ENCODE data around the gene GLA. TPM values are rescaled to one million over a fixed set of nuclear protein-coding genes. Genes with fewer than 3 reads are reported as not detected.

GLA gene
- total and polyA plus RNA-seq, 9 of the 15 experiments (the other 6 are each of a cell fraction or from before 2014, with no cell fraction given) = 41.7 to 146 (median 73.8) TPM

- TF ChIP-seq ZBTB33 (CRISPR knock-in tag; IDR thresholded peaks at IDR 0.05) = peak; percentile 71; the same call in 1 of the 2 replicates
- no peak for TF ChIP-seq ZNF408 (CRISPR knock-in tag; IDR thresholded peaks at IDR 0.05; ENCODE audit: low read depth)
- no peak for TF ChIP-seq STAG1 (CRISPR knock-in tag; IDR thresholded peaks at IDR 0.05; ENCODE audit: borderline replicate concordance)
- peak; percentile 57; the same call in 1 of the 2 replicates for TF ChIP-seq POLR2AphosphoS2 (IDR thresholded peaks at IDR 0.05; ENCODE audit: low read length)
- no peak for TF ChIP-seq SMARCB1 (IDR thresholded peaks at IDR 0.05; ENCODE audit: insufficient read length, low read depth)
- TF ChIP-seq GATAD2A (IDR thresholded peaks at IDR 0.05) = no peak
- peak; percentile 82 for TF ChIP-seq PHF20 (IDR thresholded peaks at IDR 0.05; ENCODE audit: partially characterized antibody)
- TF ChIP-seq PTRF (tag; IDR thresholded peaks at IDR 0.05) = no peak
- TF ChIP-seq TAF7 (tag; IDR thresholded peaks at IDR 0.05) = peak; percentile 98
- TF ChIP-seq, protein P1, sequence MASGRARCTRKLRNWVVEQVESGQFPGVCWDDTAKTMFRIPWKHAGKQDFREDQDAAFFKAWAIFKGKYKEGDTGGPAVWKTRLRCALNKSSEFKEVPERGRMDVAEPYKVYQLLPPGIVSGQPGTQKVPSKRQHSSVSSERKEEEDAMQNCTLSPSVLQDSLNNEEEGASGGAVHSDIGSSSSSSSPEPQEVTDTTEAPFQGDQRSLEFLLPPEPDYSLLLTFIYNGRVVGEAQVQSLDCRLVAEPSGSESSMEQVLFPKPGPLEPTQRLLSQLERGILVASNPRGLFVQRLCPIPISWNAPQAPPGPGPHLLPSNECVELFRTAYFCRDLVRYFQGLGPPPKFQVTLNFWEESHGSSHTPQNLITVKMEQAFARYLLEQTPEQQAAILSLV (tag; IDR thresholded peaks at IDR 0.05) = no peak
- no peak for TF ChIP-seq SMARCA5 (IDR thresholded peaks at IDR 0.05)
- no peak for TF ChIP-seq NFYB (IDR thresholded peaks at IDR 0.05; ENCODE audit: extremely low read depth, insufficient read length)
- TF ChIP-seq, protein P2, sequence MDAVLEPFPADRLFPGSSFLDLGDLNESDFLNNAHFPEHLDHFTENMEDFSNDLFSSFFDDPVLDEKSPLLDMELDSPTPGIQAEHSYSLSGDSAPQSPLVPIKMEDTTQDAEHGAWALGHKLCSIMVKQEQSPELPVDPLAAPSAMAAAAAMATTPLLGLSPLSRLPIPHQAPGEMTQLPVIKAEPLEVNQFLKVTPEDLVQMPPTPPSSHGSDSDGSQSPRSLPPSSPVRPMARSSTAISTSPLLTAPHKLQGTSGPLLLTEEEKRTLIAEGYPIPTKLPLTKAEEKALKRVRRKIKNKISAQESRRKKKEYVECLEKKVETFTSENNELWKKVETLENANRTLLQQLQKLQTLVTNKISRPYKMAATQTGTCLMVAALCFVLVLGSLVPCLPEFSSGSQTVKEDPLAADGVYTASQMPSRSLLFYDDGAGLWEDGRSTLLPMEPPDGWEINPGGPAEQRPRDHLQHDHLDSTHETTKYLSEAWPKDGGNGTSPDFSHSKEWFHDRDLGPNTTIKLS (IDR thresholded peaks at IDR 0.05; ENCODE audit: borderline replicate concordance, low read depth) = peak; percentile 64; the same call in 1 of the 2 replicates
- no peak for TF ChIP-seq KAT8 (IDR thresholded peaks at IDR 0.05; ENCODE audit: low read depth)
- TF ChIP-seq, protein P3, sequence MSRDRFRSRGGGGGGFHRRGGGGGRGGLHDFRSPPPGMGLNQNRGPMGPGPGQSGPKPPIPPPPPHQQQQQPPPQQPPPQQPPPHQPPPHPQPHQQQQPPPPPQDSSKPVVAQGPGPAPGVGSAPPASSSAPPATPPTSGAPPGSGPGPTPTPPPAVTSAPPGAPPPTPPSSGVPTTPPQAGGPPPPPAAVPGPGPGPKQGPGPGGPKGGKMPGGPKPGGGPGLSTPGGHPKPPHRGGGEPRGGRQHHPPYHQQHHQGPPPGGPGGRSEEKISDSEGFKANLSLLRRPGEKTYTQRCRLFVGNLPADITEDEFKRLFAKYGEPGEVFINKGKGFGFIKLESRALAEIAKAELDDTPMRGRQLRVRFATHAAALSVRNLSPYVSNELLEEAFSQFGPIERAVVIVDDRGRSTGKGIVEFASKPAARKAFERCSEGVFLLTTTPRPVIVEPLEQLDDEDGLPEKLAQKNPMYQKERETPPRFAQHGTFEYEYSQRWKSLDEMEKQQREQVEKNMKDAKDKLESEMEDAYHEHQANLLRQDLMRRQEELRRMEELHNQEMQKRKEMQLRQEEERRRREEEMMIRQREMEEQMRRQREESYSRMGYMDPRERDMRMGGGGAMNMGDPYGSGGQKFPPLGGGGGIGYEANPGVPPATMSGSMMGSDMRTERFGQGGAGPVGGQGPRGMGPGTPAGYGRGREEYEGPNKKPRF (IDR thresholded peaks at IDR 0.05; ENCODE audit: low read depth, low read length) = no peak
- TF ChIP-seq RNF219 (CRISPR knock-in tag; IDR thresholded peaks at IDR 0.05) = no peak
- TF ChIP-seq ZBTB2 (IDR thresholded peaks at IDR 0.05) = no peak
These were observed 16.8 kb downstream of the GLA start, which contains the start of gene RPL36A (continued) for GRCh38 chrX:101390664-101391525.

Measured in K562 (cell line).